OCI-LY1 (cell line): ENCODE data around the gene SDCBP2.

Source experiments
- CTCF ChIP-seq: fragments of 200-600 bp; sonication (generic), shearing (Covaris generic); IDR thresholded peaks from 2 replicates; pipeline ENCODE4 v1.5.1; 2017; ENCODE audit warnings: mild to moderate bottlenecking, antibody characterized with exemption, low read length, moderate library complexity, mixed read lengths
- EZH2 ChIP-seq: fragments of 200-600 bp; sonication (generic), shearing (Covaris generic); IDR thresholded peaks from 2 replicates; pipeline ENCODE4 v1.8.0; 2017; ENCODE audit warnings: borderline replicate concordance, mixed run types, mild to moderate bottlenecking, antibody characterized with exemption, low read length, moderate library complexity, mixed read lengths

DNA sequence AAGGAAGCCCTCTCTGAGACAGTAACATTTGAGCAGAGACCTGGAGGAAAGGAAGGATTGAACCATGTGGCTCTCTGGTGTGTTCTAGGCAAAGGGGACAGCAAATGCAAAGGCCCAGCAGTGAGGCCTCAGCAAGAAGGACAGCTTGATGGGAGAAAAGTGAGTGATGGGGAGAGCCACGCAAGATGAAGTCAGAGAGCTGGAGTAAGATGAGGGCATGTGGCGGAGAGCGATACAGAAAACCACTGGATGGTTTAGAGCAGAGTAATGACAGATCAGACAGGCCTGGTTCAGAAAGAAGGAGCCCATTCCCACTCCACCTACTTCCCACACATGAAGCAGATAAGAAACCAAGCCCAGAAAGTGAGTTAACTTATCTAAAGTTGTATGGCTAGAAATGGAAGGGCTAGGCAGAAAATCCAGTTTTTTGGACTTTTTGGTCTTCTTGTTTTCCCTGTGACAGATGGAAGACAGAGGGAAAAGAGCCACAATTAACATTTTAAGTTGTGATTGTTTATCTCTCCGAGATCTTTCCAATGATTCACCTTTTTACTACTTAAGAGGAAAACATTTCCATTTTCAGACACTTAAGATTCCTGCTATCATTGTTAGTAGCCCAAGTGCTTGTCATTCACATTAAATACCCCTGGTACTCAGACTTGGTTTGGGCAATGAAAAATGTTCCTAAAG lies 63.6 kb downstream of the SDCBP2 start:
- TF ChIP-seq EZH2 = no peak
- no peak for TF ChIP-seq CTCF
